ENCODE data around the gene ACTA2.

GRCh38 chr10:88920198-88920597 is 32.4 kb downstream of the ACTA2 start:
- TF ChIP-seq CTCF (conservative IDR thresholded peaks at IDR 0.05): no peak
- TF ChIP-seq EZH2 (IDR thresholded peaks at IDR 0.05; ENCODE audit: low read depth): no peak

Measured in PC-9 (cell line).